HepG2 (cell line): ENCODE data around the gene USP32. TPM values are rescaled to one million over a fixed set of nuclear protein-coding genes. Genes with fewer than 3 reads are reported as not detected.

ENCODE experiments used
- ATAC-seq: fragments of 200-7000 bp; cut with Tn5 transposase; 3 replicates; pipeline ENCODE4 v1.9.1; 2020; ENCODE audit warnings: mild to moderate bottlenecking, moderate library complexity
- BruUV-seq: library from RNA; stranded (reverse); fragments of 400-500 nt; replicated peaks from 2 replicates; lab custom pipeline; 2021; lab: Mats Ljungman, UMichigan
- CTCF ChIA-PET: fragments of 300-600 bp; formaldehyde crosslinking; extraction: SDS; loops from one replicate; lab custom pipeline; 2021; ENCODE audit warnings: low total read pairs, inconsistent platforms, low intra/inter-chr PET ratio; lab: Yijun Ruan, JAX
- POLR2A ChIA-PET: fragments of 350-600 bp; sonication (Branson Sonifier 250); formaldehyde crosslinking; loops from one replicate; lab custom pipeline; 2020; ENCODE audit warnings: antibody characterized with exemption, inconsistent platforms; lab: Yijun Ruan, JAX
- DNase-seq: peaks from one replicate; pipeline ENCODE4 v3.0.0-alpha.2; 2015; ENCODE audit warnings: low spot score
- FAIRE-seq: peaks from 3 replicates; lab custom pipeline; 2011; peaks lifted over from hg19 to GRCh38; lab: Jason Lieb, UNC
- H2AFZ ChIP-seq: one replicate; pipeline ENCODE4 v1.6.1; 2011; ENCODE audit warnings: low read length, inconsistent platforms
- H3K27ac ChIP-seq: fragments of 300-600 bp; 3 replicates; pipeline ENCODE4 v1.8.0; 2011; ENCODE audit warnings: mixed run types, mild to moderate bottlenecking, mixed read lengths, low read length, inconsistent platforms; ENCODE audit not compliant: insufficient read depth; ENCODE audit errors: extremely low read length
- H3K27me3 ChIP-seq, 2 experiments: fragments of 200-600 bp in 1 of 2; 2 replicates in 1 of 2; 3 replicates in 1 of 2; pipeline versions ENCODE4 v1.6.0 to v1.8.0; 2011; ENCODE audit warnings: low read length in 2 of 2, mild to moderate bottlenecking in 2 of 2, moderate library complexity in 2 of 2, inconsistent platforms in 1 of 2; ENCODE audit not compliant: insufficient read depth in 2 of 2, control insufficient read depth in 1 of 2
- H3K36me3 ChIP-seq, 2 experiments: fragments of 200-600 bp in 1 of 2; replicated peaks in 1 of 2; 2 replicates in 1 of 2; 3 replicates in 1 of 2; pipeline versions ENCODE4 v1.5.1 to v1.8.0; 2011; ENCODE audit warnings: low read length in 2 of 2, inconsistent platforms in 1 of 2; ENCODE audit not compliant: insufficient read depth in 2 of 2, control insufficient read depth in 1 of 2
- H3K4me1 ChIP-seq: 2 replicates; pipeline ENCODE4 v1.5.1; 2012; ENCODE audit warnings: low read length, inconsistent platforms; ENCODE audit not compliant: insufficient read depth
- H3K4me2 ChIP-seq: 2 replicates; pipeline ENCODE4 v1.6.0; 2011; ENCODE audit warnings: low read depth, low read length, inconsistent platforms
- H3K4me3 ChIP-seq, 3 experiments: fragments of 200-600 bp in 1 of 3; sonication (generic), shearing (Covaris generic) in 1 of 3; replicated peaks in 1 of 3; 2 replicates each; pipeline ENCODE4 v1.5.1; 2011 to 2016; ENCODE audit warnings: low read length in 3 of 3, inconsistent platforms in 2 of 3, low read depth in 2 of 3, mild to moderate bottlenecking in 2 of 3, control low read depth in 1 of 3, mixed read lengths in 1 of 3; ENCODE audit not compliant: insufficient read depth in 1 of 3
- H3K79me2 ChIP-seq: one replicate; pipeline ENCODE4 v1.6.1; 2011; ENCODE audit warnings: low read length, inconsistent platforms; ENCODE audit not compliant: insufficient read depth
- H3K9ac ChIP-seq: 2 replicates; pipeline ENCODE4 v1.6.0; 2011; ENCODE audit warnings: mild to moderate bottlenecking, low read depth, low read length, inconsistent platforms; ENCODE audit not compliant: insufficient read depth
- H3K9me3 ChIP-seq: 2 replicates; pipeline ENCODE4 v1.5.1; 2012; ENCODE audit warnings: mild to moderate bottlenecking, low read length
- H4K20me1 ChIP-seq: 2 replicates; pipeline ENCODE4 v1.6.0; 2011; ENCODE audit warnings: inconsistent platforms, mild to moderate bottlenecking, low read length, moderate library complexity; ENCODE audit not compliant: insufficient read depth
- ARID5B ChIP-seq: IDR thresholded peaks from 2 replicates; pipeline ENCODE4 v1.4.0; 2020; ENCODE audit warnings: mild to moderate bottlenecking, missing genetic modification reagents
- CREB1 ChIP-seq, 2 experiments: fragments of 450-650 bp in 1 of 2; IDR thresholded peaks; 2 replicates each; pipeline ENCODE4 v1.6.1; 2016 to 2017; ENCODE audit warnings: control low read depth in 1 of 2, mild to moderate bottlenecking in 1 of 2, missing compliant biosample characterization in 1 of 2, missing genetic modification characterization in 1 of 2
- EP300 ChIP-seq, 3 experiments: sonication (generic) in 1 of 3; formaldehyde crosslinking in 1 of 3; IDR thresholded peaks; 2 replicates each; pipeline versions ENCODE4 v1.5.1 to v1.6.1; 2011 to 2020; ENCODE audit warnings: low read depth in 2 of 3, low read length in 2 of 3, borderline replicate concordance in 1 of 3, improper control_type of control experiment in 1 of 3, mild to moderate bottlenecking in 1 of 3, missing genetic modification reagents in 1 of 3, moderate library complexity in 1 of 3
- GATAD2A ChIP-seq: IDR thresholded peaks from 2 replicates; pipeline ENCODE4 v1.6.1; 2016
- HNF4A ChIP-seq: sonication (generic); formaldehyde crosslinking; IDR thresholded peaks from 2 replicates; pipeline ENCODE4 v1.4.0; 2020; ENCODE audit warnings: missing genetic modification reagents
- HOXA5 ChIP-seq: sonication (generic); formaldehyde crosslinking; IDR thresholded peaks from 2 replicates; pipeline ENCODE4 v1.4.0; 2020; ENCODE audit warnings: missing genetic modification reagents
- MATR3 ChIP-seq: sonication (generic); formaldehyde crosslinking; IDR thresholded peaks from 2 replicates; pipeline ENCODE4 v1.4.0; 2020; ENCODE audit warnings: missing genetic modification reagents
- NR2F6 ChIP-seq, 2 experiments: IDR thresholded peaks; 2 replicates each; pipeline ENCODE4 v1.6.1; 2016; ENCODE audit warnings: antibody characterized with exemption in 1 of 2, mild to moderate bottlenecking in 1 of 2
- RARA ChIP-seq: IDR thresholded peaks from 2 replicates; pipeline ENCODE4 v1.6.1; 2016; ENCODE audit warnings: missing genetic modification reagents, missing compliant biosample characterization
- SALL1 ChIP-seq: sonication (generic); formaldehyde crosslinking; IDR thresholded peaks from 2 replicates; pipeline ENCODE4 v1.8.0; 2022; ENCODE audit warnings: mild to moderate bottlenecking, missing genetic modification reagents
- ZNF101 ChIP-seq: sonication (generic); formaldehyde crosslinking; IDR thresholded peaks from 2 replicates; pipeline ENCODE4 v1.4.0; 2020; ENCODE audit warnings: mild to moderate bottlenecking, low read depth, missing genetic modification reagents, borderline replicate concordance
- ZNF333 ChIP-seq: sonication (generic); formaldehyde crosslinking; IDR thresholded peaks from 2 replicates; pipeline ENCODE4 v1.4.0; 2020; ENCODE audit warnings: mild to moderate bottlenecking, missing genetic modification reagents, borderline replicate concordance
- ZNF775 ChIP-seq: sonication (generic); formaldehyde crosslinking; IDR thresholded peaks from 2 replicates; pipeline ENCODE4 v1.4.0; 2020; ENCODE audit warnings: missing genetic modification reagents, mild to moderate bottlenecking, moderate library complexity, borderline replicate concordance
- ZSCAN21 ChIP-seq: sonication (generic); formaldehyde crosslinking; IDR thresholded peaks from 2 replicates; pipeline ENCODE4 v1.8.0; 2022; ENCODE audit warnings: mild to moderate bottlenecking, missing genetic modification reagents, moderate library complexity, borderline replicate concordance
- WGBS: methylation state at CpG from one replicate; pipeline ENCODE4 v1.1.6; 2017; ENCODE audit warnings: low lambda C conversion rate; 5-methylcytosine and 5-hydroxymethylcytosine counted together
- in situ Hi-C: cut with HindIII; loops from 2 replicates; pipeline ENCODE4 v1.10.0; 2017; ENCODE audit warnings: low pct_unique_long_range_greater_than_20kb; ENCODE audit not compliant: extremely low pct_ligation_motif_present
- intact Hi-C: fragments of 100-400 bp; cut with micrococcal nuclease; formaldehyde crosslinking; loops from one replicate; pipeline ENCODE4 v1.10.0; 2022; ENCODE audit not compliant: unreplicated experiment
- polyA plus RNA-seq, 8 experiments: library from polyadenylated mRNA; depleted of rRNA in 3 of 8; stranded (reverse) in 7 of 8; unstranded in 1 of 8; fragments of >200 nt; fragmentation: Illumina TruSeq in 4 of 8; extraction: Trizol in 4 of 8; gene quantifications; 2 replicates each; pipeline versions ENCODE4 v1.2.1 to v1.2.3, GENCODE V29; 2011 to 2016; ENCODE audit warnings: low read depth in 4 of 8, missing spikeins in 1 of 8, mixed read lengths in 1 of 8; ENCODE audit not compliant: insufficient read depth in 1 of 8
- total RNA-seq, 5 experiments: library from RNA; depleted of rRNA; stranded (reverse); fragments of >200 nt; fragmentation: Illumina TruSeq; extraction: Trizol; gene quantifications; 2 replicates each; pipeline ENCODE4 v1.2.3, GENCODE V29; 2016; ENCODE audit warnings: low read depth in 1 of 5

USP32 gene
- total and polyA plus RNA-seq, 2 of the 13 experiments (the other 11 are each of a cell fraction or from before 2014, with no cell fraction given) = 24.9 to 39.9 TPM

- H4K20me1 ChIP-seq = no peaks in the 10 kb centered on the region
- H3K27ac ChIP-seq = no peak overlapping the region
- peaks cover 0 to 3% of the 10 kb centered on the region in 2 experiments; a peak in 2 of 5 replicates for H3K36me3 ChIP-seq
- TF ChIP-seq MATR3 (no peak), CREB1 (IDR thresholded peaks at IDR 0.05) (peak; percentile 41; the same call in 1 of the 2 replicates), CREB1 (CRISPR knock-in tag; IDR thresholded peaks at IDR 0.05) (no peak)
- intact Hi-C loops (no loop called here), in situ Hi-C loops (no loop called here)
- ATAC-seq = no peak
- H3K9me3 ChIP-seq = no peaks in the 10 kb centered on the region
- DNase-seq = no peak
- no peak overlapping the region for H3K9ac ChIP-seq
- no TSS peak for BruUV-seq
- 72% methylated on average over 2 of the region's 2 CpGs for WGBS
- H3K79me2 ChIP-seq = no peaks in the 10 kb centered on the region
- no peaks in the 10 kb centered on the region for H3K27me3 ChIP-seq
- ChIA-PET POLR2A (interaction anchor here (0.6 kb wide), 1 partner anchor 341 kb away, joined by 3 read pairs; no protein-coding TSS in a partner anchor), CTCF (interaction anchor here (0.6 kb wide), 1 partner anchor 30 kb away, joined by 3 read pairs; no protein-coding TSS in a partner anchor)
- FAIRE-seq = no peak
- H3K4me2 ChIP-seq = no peak overlapping the region
- no peak overlapping the region for H2AFZ ChIP-seq
- no peak overlapping the region for H3K4me3 ChIP-seq
- H3K4me1 ChIP-seq = peaks cover 47% of the 10 kb centered on the region
These were observed 218.6 kb downstream of the USP32 start for GRCh38 chr17:60173304-60173819.

- Histone ChIP-seq H3K4me2 (peak overlapping the region; percentile 66), H3K4me3 (peak overlapping the region in 1 of 3 experiments; percentile 35; a peak in 1 of 6 replicates), H4K20me1 (no peaks in the 10 kb centered on the region), H3K36me3 (no peaks in the 10 kb centered on the region; a peak in 1 of 5 replicates), H3K9me3 (no peaks in the 10 kb centered on the region), H3K4me1 (peaks cover 47% of the 10 kb centered on the region), H3K27ac (no peak overlapping the region), H2AFZ (no peak overlapping the region), H3K9ac (no peak overlapping the region), H3K27me3 (no peaks in the 10 kb centered on the region), H3K79me2 (no peaks in the 10 kb centered on the region)
- in situ Hi-C loops = no loop called here
- FAIRE-seq (peak; percentile 12), DNase-seq (peak; percentile 58), ATAC-seq (peak; percentile 77)
- CTCF ChIA-PET = no interaction called here
- POLR2A ChIA-PET = interaction anchor here (1.2 to 1.7 kb wide), 3 partner anchors 9 to 220 kb away, joined by 3 to 6 read pairs (median 3); partner anchors contain the start of genes RNFT1 and USP32
- intact Hi-C loops = loop anchor here (1.0 kb wide), 1 partner anchor 8 kb away; no protein-coding TSS in a partner anchor
- BruUV-seq = no TSS peak
- 8% methylated on average over 8 of the region's 8 CpGs for WGBS
- TF ChIP-seq EP300 (IDR thresholded peaks at IDR 0.05; ENCODE audit: low read depth in 2 of 2, low read length in 2 of 2) (0 out of 4 replicates have a peak, but pooled peaks of 1 of the 2 experiments have one; percentile 21), EP300 (CRISPR knock-in tag; IDR thresholded peaks at IDR 0.05; ENCODE audit: borderline replicate concordance) (no peak), ARID5B (peak; percentile 69), GATAD2A (CRISPR knock-in tag) (peak; percentile 59; the same call in 1 of the 2 replicates), ZNF775 (no peak), HOXA5 (CRISPR knock-in tag) (0 out of 2 replicates have a peak, but pooled peaks have one; percentile 22), ZSCAN21 (CRISPR knock-in tag) (0 out of 2 replicates have a peak, but pooled peaks have one; percentile 38), RARA (peak; percentile 28; the same call in 1 of the 2 replicates), ZNF101 (CRISPR knock-in tag) (no peak), SALL1 (peak; percentile 57), ZNF333 (CRISPR knock-in tag) (no peak), NR2F6 (IDR thresholded peaks at IDR 0.05) (peak; percentile 73), NR2F6 (CRISPR knock-in tag; IDR thresholded peaks at IDR 0.05) (peak; percentile 74; the same call in 1 of the 2 replicates), HNF4A (peak; percentile 51)
These were observed 220.2 kb downstream of the USP32 start for GRCh38 chr17:60171753-60172079.
